Gastrocnemius medialis (tissue), 4 donors: ENCODE measurements around the gene SMIM23.

ENCODE experiments used
- POLR2A ChIP-seq, 2 donors: fragments of 450-650 bp; IDR thresholded peaks; one replicate each; pipeline ENCODE4 v1.6.1; 2017; ENCODE audit warnings: antibody characterized with exemption in 2 of 2, mild to moderate bottlenecking in 2 of 2, moderate library complexity in 2 of 2
- TF ChIP-seq, protein P1 (sequence below), 5 experiments: fragments of 450-650 bp in 3 of 5; fragments of 200-600 bp in 2 of 5; sonication (generic) in 2 of 5; IDR thresholded peaks in 4 of 5; conservative IDR thresholded peaks in 1 of 5; 1 replicate in 4 of 5; 2 replicates in 1 of 5; pipeline ENCODE4 v1.5.1; 2016 to 2019; ENCODE audit warnings: antibody characterized with exemption in 5 of 5, mild to moderate bottlenecking in 3 of 5, moderate library complexity in 3 of 5

DNA sequence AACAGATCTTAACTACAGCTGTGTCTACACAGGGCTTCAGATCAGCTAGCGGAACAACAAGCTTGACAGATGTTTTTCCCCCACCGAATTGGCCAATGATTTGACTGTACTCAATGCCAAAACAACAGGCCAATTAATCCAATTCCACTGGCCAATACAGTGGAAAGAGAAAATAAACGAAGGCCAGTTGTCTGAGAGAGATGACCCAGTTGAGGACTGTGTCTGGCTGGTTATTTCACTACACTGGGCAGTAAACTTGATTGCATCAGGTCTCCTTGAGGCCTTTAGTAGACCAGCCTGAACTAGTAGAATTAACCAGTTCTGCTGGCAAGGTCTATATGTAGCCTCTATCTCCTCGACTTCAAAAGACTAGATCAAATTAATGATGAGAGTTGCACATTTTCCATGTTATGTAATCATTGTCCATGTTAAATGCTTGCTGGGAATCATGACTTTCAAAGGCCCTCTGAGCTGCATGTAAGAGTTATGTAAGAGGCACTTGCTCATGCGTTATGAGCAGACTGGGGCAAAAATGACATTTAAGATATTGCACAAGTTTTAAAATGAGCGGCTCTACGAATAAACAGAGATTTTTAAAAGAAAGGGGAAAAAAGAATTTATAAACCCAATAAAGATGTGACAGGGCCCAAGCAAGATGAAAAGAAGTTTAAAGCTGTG is 28.3 kb downstream of the SMIM23 start:
- TF ChIP-seq, protein P1, sequence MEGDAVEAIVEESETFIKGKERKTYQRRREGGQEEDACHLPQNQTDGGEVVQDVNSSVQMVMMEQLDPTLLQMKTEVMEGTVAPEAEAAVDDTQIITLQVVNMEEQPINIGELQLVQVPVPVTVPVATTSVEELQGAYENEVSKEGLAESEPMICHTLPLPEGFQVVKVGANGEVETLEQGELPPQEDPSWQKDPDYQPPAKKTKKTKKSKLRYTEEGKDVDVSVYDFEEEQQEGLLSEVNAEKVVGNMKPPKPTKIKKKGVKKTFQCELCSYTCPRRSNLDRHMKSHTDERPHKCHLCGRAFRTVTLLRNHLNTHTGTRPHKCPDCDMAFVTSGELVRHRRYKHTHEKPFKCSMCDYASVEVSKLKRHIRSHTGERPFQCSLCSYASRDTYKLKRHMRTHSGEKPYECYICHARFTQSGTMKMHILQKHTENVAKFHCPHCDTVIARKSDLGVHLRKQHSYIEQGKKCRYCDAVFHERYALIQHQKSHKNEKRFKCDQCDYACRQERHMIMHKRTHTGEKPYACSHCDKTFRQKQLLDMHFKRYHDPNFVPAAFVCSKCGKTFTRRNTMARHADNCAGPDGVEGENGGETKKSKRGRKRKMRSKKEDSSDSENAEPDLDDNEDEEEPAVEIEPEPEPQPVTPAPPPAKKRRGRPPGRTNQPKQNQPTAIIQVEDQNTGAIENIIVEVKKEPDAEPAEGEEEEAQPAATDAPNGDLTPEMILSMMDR (IDR thresholded peaks at IDR 0.05 in 4 of 5, conservative IDR thresholded peaks at IDR 0.05 in 1 of 5), result no peak
- no peak for TF ChIP-seq POLR2A (IDR thresholded peaks at IDR 0.05)
